Activated CD8-positive, alpha-beta memory T cell treated with anti-CD3 and anti-CD28 coated beads, Interleukin-2, amount 50 U/mL, for 48 hours (primary cell): ENCODE results near the gene SH3D19.
A peak's percentile ranks its signal among the peaks of the same experiment; 100 is the strongest.
"Not testable (repeated sequence)": the region's sequence is repeated elsewhere in the genome, so short reads cannot be mapped to it uniquely, and the experiment has no call there.

Experiments used
- DNase-seq: peaks from one replicate; pipeline ENCODE4 v3.0.0-alpha.2; 2020

SH3D19 gene

GRCh38 chr4:151325111-151325948, at the start of gene SH3D19:
TSS of gene SH3D19 (minus strand) at chr4:151325605. CDS start at chr4:151325352, 253 bp downstream.
- DNase-seq, result no peak

GRCh38 chr4:151362404-151363164, 37.2 kb upstream of the SH3D19 start:
- peak; percentile 83 for DNase-seq

GRCh38 chr4:151361966-151362365, 36.6 kb upstream of the SH3D19 start:
- DNase-seq, result no peak

- DNase-seq, result no peak
Observed at GRCh38 chr4:151361126-151361525, 35.7 kb upstream of the SH3D19 start.

GRCh38 chr4:151359576-151359975, 34.2 kb upstream of the SH3D19 start:
- no peak for DNase-seq

GRCh38 chr4:151358266-151358665, 32.9 kb upstream of the SH3D19 start:
- DNase-seq, result no peak

- DNase-seq, result no peak
Observed at GRCh38 chr4:151356510-151356909, 31.1 kb upstream of the SH3D19 start.

GRCh38 chr4:151355155-151355554, 29.8 kb upstream of the SH3D19 start:
- no peak for DNase-seq

- no peak for DNase-seq
Observed at GRCh38 chr4:151347490-151348235, 22.3 kb upstream of the SH3D19 start.

GRCh38 chr4:151344948-151345347, 19.5 kb upstream of the SH3D19 start:
- DNase-seq, result no peak

GRCh38 chr4:151340751-151341385, 15.5 kb upstream of the SH3D19 start:
- DNase-seq, result no peak

- no peak for DNase-seq
Observed at GRCh38 chr4:151339467-151339866, 14.1 kb upstream of the SH3D19 start.

GRCh38 chr4:151331276-151332042, 6.1 kb upstream of the SH3D19 start:
- DNase-seq, result no peak

GRCh38 chr4:151329217-151330007, 4.0 kb upstream of the SH3D19 start:
- no peak for DNase-seq

- no peak for DNase-seq
Observed at GRCh38 chr4:151325949-151326246, 493 bp upstream of the SH3D19 start.

- DNase-seq, result peak; percentile 50
Observed at GRCh38 chr4:151324752-151325110, 674 bp downstream of the SH3D19 start.

GRCh38 chr4:151324124-151324751, 1.2 kb downstream of the SH3D19 start:
- no peak for DNase-seq

GRCh38 chr4:151323667-151324066, 1.7 kb downstream of the SH3D19 start:
- DNase-seq, result no peak

- no peak for DNase-seq
Observed at GRCh38 chr4:151322570-151322969, 2.8 kb downstream of the SH3D19 start.

- DNase-seq, result not testable (repeated sequence)
Observed at GRCh38 chr4:151322161-151322560, 3.2 kb downstream of the SH3D19 start.

GRCh38 chr4:151321586-151321985, 3.8 kb downstream of the SH3D19 start:
- no peak for DNase-seq
